HUES64 (cell line): ENCODE results near the gene MSX2.

ENCODE experiments used
- H3K27ac ChIP-seq: 2 replicates; pipeline ENCODE4 v1.7.0; 2013; ENCODE audit warnings: low read depth, low read length, inconsistent platforms
- H3K27me3 ChIP-seq: 2 replicates; pipeline ENCODE4 v1.6.1; 2013; ENCODE audit warnings: mild to moderate bottlenecking, low read length; ENCODE audit not compliant: insufficient read depth
- H3K36me3 ChIP-seq: 2 replicates; pipeline ENCODE4 v1.6.1; 2013; ENCODE audit warnings: mild to moderate bottlenecking, low read length; ENCODE audit not compliant: insufficient read depth
- H3K4me1 ChIP-seq: 2 replicates; pipeline ENCODE4 v1.6.1; 2013; ENCODE audit warnings: mild to moderate bottlenecking, low read length, moderate library complexity; ENCODE audit not compliant: insufficient read depth
- H3K4me3 ChIP-seq: 2 replicates; pipeline ENCODE4 v1.5.1; 2013; ENCODE audit warnings: mild to moderate bottlenecking, low read length, moderate library complexity
- H3K9ac ChIP-seq: 2 replicates; pipeline ENCODE4 v1.6.1; 2013; ENCODE audit warnings: mild to moderate bottlenecking, low read depth, low read length
- H3K9me3 ChIP-seq: 2 replicates; pipeline ENCODE4 v1.6.1; 2013; ENCODE audit warnings: low read depth, low read length; ENCODE audit not compliant: insufficient read depth
- WGBS: fragments of 150-250, 120-280 bp; methylation state at CpG from one replicate; pipeline ENCODE4 v1.1.7; 2013; ENCODE audit warnings: missing lambda C conversion rate; 5-methylcytosine and 5-hydroxymethylcytosine counted together

MSX2 gene

GRCh38 chr5:174718880-174719610 lies 5.3 kb upstream of the MSX2 start:
- WGBS, result 46% methylated on average over 10 of the region's 10 CpGs
- H3K27me3 ChIP-seq, result peaks cover 77% of the 10 kb centered on the region
- peaks cover 48% of the 10 kb centered on the region for H3K4me1 ChIP-seq
- H3K9me3 ChIP-seq, result no peaks in the 10 kb centered on the region
- no peak overlapping the region for H3K27ac ChIP-seq
- H3K4me3 ChIP-seq, result no peak overlapping the region
- no peak overlapping the region for H3K9ac ChIP-seq
- no peaks in the 10 kb centered on the region for H3K36me3 ChIP-seq

- Histone ChIP-seq H3K9ac (no peak overlapping the region), H3K36me3 (no peaks in the 10 kb centered on the region), H3K4me1 (peaks cover 48% of the 10 kb centered on the region), H3K9me3 (no peaks in the 10 kb centered on the region), H3K4me3 (peak overlapping the region; percentile 34), H3K27ac (no peak overlapping the region), H3K27me3 (peaks cover 82% of the 10 kb centered on the region)
- 3% methylated on average over 18 of the region's 19 CpGs for WGBS
These were observed 4.4 kb upstream of the MSX2 start for GRCh38 chr5:174719793-174720611.

- H3K27ac ChIP-seq, result no peak overlapping the region
- under 1% methylated on average over 75 of the region's 75 CpGs for WGBS
- H3K4me1 ChIP-seq, result peaks cover 51% of the 10 kb centered on the region
- peak overlapping the region; percentile 48 for H3K4me3 ChIP-seq
- peaks cover 91% of the 10 kb centered on the region for H3K27me3 ChIP-seq
- H3K9me3 ChIP-seq, result no peaks in the 10 kb centered on the region
- H3K36me3 ChIP-seq, result peaks cover 2% of the 10 kb centered on the region; the same call in 1 of the 2 replicates
- H3K9ac ChIP-seq, result no peak overlapping the region
These were observed 3.5 kb upstream of the MSX2 start for GRCh38 chr5:174720612-174721529.

GRCh38 chr5:174721530-174722432 lies 2.6 kb upstream of the MSX2 start:
- H3K4me1 ChIP-seq, result peaks cover 54% of the 10 kb centered on the region
- H3K27me3 ChIP-seq, result peaks cover 93% of the 10 kb centered on the region
- H3K36me3 ChIP-seq, result peaks cover 2% of the 10 kb centered on the region; the same call in 1 of the 2 replicates
- H3K9me3 ChIP-seq, result no peaks in the 10 kb centered on the region
- no peak overlapping the region for H3K9ac ChIP-seq
- no peak overlapping the region for H3K27ac ChIP-seq
- WGBS, result 4% methylated on average over 19 of the region's 19 CpGs
- peak overlapping the region; percentile 48 for H3K4me3 ChIP-seq

GRCh38 chr5:174722500-174722899 lies 1.9 kb upstream of the MSX2 start:
- Histone ChIP-seq H3K4me3 (no peak overlapping the region), H3K27me3 (peaks cover 96% of the 10 kb centered on the region), H3K9me3 (no peaks in the 10 kb centered on the region), H3K27ac (no peak overlapping the region), H3K36me3 (peaks cover 2% of the 10 kb centered on the region; the same call in 1 of the 2 replicates), H3K4me1 (peaks cover 60% of the 10 kb centered on the region), H3K9ac (no peak overlapping the region)
- 24% methylated on average over 3 of the region's 4 CpGs for WGBS

- Histone ChIP-seq H3K4me3 (peak overlapping the region; percentile 61), H3K9me3 (no peaks in the 10 kb centered on the region), H3K36me3 (peaks cover 5% of the 10 kb centered on the region; the same call in 1 of the 2 replicates), H3K9ac (no peak overlapping the region), H3K27ac (no peak overlapping the region), H3K27me3 (peaks cover 96% of the 10 kb centered on the region), H3K4me1 (peaks cover 61% of the 10 kb centered on the region)
- 3% methylated on average over 23 of the region's 23 CpGs for WGBS
These were observed 935 bp upstream of the MSX2 start for GRCh38 chr5:174723315-174723978.

GRCh38 chr5:174723979-174724483 lies 351 bp upstream of the MSX2 start:
- Histone ChIP-seq H3K4me3 (peak overlapping the region; percentile 61), H3K4me1 (peaks cover 61% of the 10 kb centered on the region), H3K36me3 (peaks cover 7% of the 10 kb centered on the region; the same call in 1 of the 2 replicates), H3K27ac (no peak overlapping the region), H3K27me3 (peaks cover 96% of the 10 kb centered on the region), H3K9me3 (no peaks in the 10 kb centered on the region), H3K9ac (no peak overlapping the region)
- WGBS, result under 1% methylated on average over 20 of the region's 20 CpGs

GRCh38 chr5:174725261-174725990 lies 1.0 kb downstream of the MSX2 start:
- Histone ChIP-seq H3K4me3 (peak overlapping the region; percentile 61), H3K4me1 (peaks cover 60% of the 10 kb centered on the region), H3K9ac (peak overlapping the region; percentile 63; the same call in 1 of the 2 replicates), H3K36me3 (peaks cover 21% of the 10 kb centered on the region; the same call in 1 of the 2 replicates), H3K27ac (no peak overlapping the region), H3K9me3 (no peaks in the 10 kb centered on the region), H3K27me3 (peaks cover 96% of the 10 kb centered on the region)
- WGBS, result 3% methylated on average over 30 of the region's 30 CpGs

- Histone ChIP-seq H3K4me1 (peaks cover 65% of the 10 kb centered on the region), H3K36me3 (peaks cover 25% of the 10 kb centered on the region; the same call in 1 of the 2 replicates), H3K9me3 (no peaks in the 10 kb centered on the region), H3K9ac (peak overlapping the region; percentile 17; the same call in 1 of the 2 replicates), H3K4me3 (peak overlapping the region; percentile 61), H3K27ac (no peak overlapping the region), H3K27me3 (peaks cover 98% of the 10 kb centered on the region)
- 16% methylated on average over 10 of the region's 11 CpGs for WGBS
These were observed 1.7 kb downstream of the MSX2 start for GRCh38 chr5:174725991-174726601.
